Loucy (cell line): ENCODE data around the gene E2F1.

Experiments used
- CTCF ChIP-seq: fragments of 200-600 bp; sonication (generic); conservative IDR thresholded peaks from 2 replicates; pipeline ENCODE4 v1.5.1; 2014; ENCODE audit warnings: mild to moderate bottlenecking, antibody characterized with exemption, low read length
- EZH2phosphoT487 ChIP-seq: fragments of 200-600 bp; IDR thresholded peaks from 2 replicates; pipeline ENCODE4 v1.6.1; 2018; ENCODE audit warnings: antibody characterized with exemption, mild to moderate bottlenecking, moderate library complexity, borderline replicate concordance

- no peak for TF ChIP-seq CTCF
- TF ChIP-seq EZH2phosphoT487, result no peak
Measured at GRCh38 chr20:33685328-33686099, 671 bp downstream of the E2F1 start.
